Heart left ventricle (tissue), 13 donors: ENCODE data around the gene NABP1.

ENCODE experiments used
- CTCF ChIP-seq, 12 donors: fragments of 200-600 bp; sonication (generic) in 4 of 12; IDR thresholded peaks; one replicate each; pipeline versions ENCODE4 v1.5.0 to v1.8.0; 2018 to 2022; ENCODE audit warnings: antibody characterized with exemption in 12 of 12, mild to moderate bottlenecking in 5 of 12
- POLR2A ChIP-seq, 2 donors: fragments of 450-650 bp; IDR thresholded peaks; one replicate each; pipeline ENCODE4 v1.6.1; 2017; ENCODE audit warnings: antibody characterized with exemption in 2 of 2, mild to moderate bottlenecking in 2 of 2, moderate library complexity in 2 of 2
- donor health status: ischemic (EF 13 %, LVEDD 7.1; RV severe dilation, severe dysfunction).
- donor health status: DM: no; HTN: yes; CAD: no.
- donor health status: DM: no; HTN: no; CAD: no.
- donor health status: ischemic (EF 25% LVEDD 6.9; RV normal size, moderate dysfunction).
- donor health status: ischemic (EF 25% LVEDD 5.7; RV mildly dilated, moderate dysfunction).
- donor health status: ischemic (EF 35%, LVEDD 5.7; RV mildly dilated, moderate dysfunction).
- donor health status: nonischemic (EF 11% LVEDD 7.7; RV severe dilation, severe dysfunction).
- donor health status: DM: yes; HTN: yes; CAD: no.
- donor health status: PGD.
- donor health status: ischemic (EF 29% LVEDD 5.4; RV normal size, mild dysfunction).
- donor health status: nonischemic (EF 23%, LVEDD 6.1; RV moderate dilation, normal function).

- no peak for TF ChIP-seq POLR2A (IDR thresholded peaks at IDR 0.05)
- TF ChIP-seq CTCF (IDR thresholded peaks at IDR 0.05): no peak
These were observed 39.7 kb upstream of the NABP1 start for GRCh38 chr2:191638079-191638801.
